MCF 10A (cell line): Measurements from ENCODE around the gene SLPI. TPM values are rescaled to one million over a fixed set of nuclear protein-coding genes. Genes with fewer than 3 reads are reported as not detected.
A peak's percentile ranks its signal among the peaks of the same experiment; 100 is the strongest.

ENCODE experiments used
- BruUV-seq: library from RNA; stranded (reverse); fragments of 400-500 nt; replicated peaks from 2 replicates; lab custom pipeline; 2021; lab: Mats Ljungman, UMichigan
- CTCF ChIA-PET: fragments of 300-600 bp; sonication (Branson Sonifier 250); formaldehyde crosslinking; extraction: SDS; loops from one replicate; lab custom pipeline; 2021; ENCODE audit warnings: antibody characterized with exemption, inconsistent platforms; lab: Yijun Ruan, JAX
- POLR2A ChIA-PET: fragments of 300-600, 350-650 bp; sonication (Branson Sonifier 250); formaldehyde crosslinking; extraction: SDS; loops from one replicate; lab custom pipeline; 2020; ENCODE audit warnings: antibody characterized with exemption, inconsistent platforms; lab: Yijun Ruan, JAX
- DNase-seq: peaks from one replicate; pipeline ENCODE4 v3.0.0-alpha.2; 2018; ENCODE audit not compliant: unreplicated experiment
- H3K27ac Mint-ChIP-seq: one replicate; pipeline ENCODE4 v1.8.0; 2022; ENCODE audit warnings: mild to moderate bottlenecking, low read depth, mixed read lengths; ENCODE audit not compliant: unreplicated experiment
- H3K27me3 Mint-ChIP-seq: one replicate; pipeline ENCODE4 v1.8.0; 2022; ENCODE audit warnings: mixed read lengths; ENCODE audit not compliant: insufficient read depth, unreplicated experiment
- H3K36me3 Mint-ChIP-seq: one replicate; pipeline ENCODE4 v1.8.0; 2022; ENCODE audit warnings: mild to moderate bottlenecking, moderate library complexity, mixed read lengths; ENCODE audit not compliant: insufficient read depth, unreplicated experiment
- H3K4me1 Mint-ChIP-seq: one replicate; pipeline ENCODE4 v1.8.0; 2022; ENCODE audit warnings: mixed read lengths; ENCODE audit not compliant: insufficient read depth, unreplicated experiment
- H3K4me3 Mint-ChIP-seq: one replicate; pipeline ENCODE4 v1.8.0; 2022; ENCODE audit warnings: mild to moderate bottlenecking, moderate library complexity, mixed read lengths; ENCODE audit not compliant: unreplicated experiment
- H3K9me3 Mint-ChIP-seq: one replicate; pipeline ENCODE4 v1.8.0; 2022; ENCODE audit warnings: mixed read lengths; ENCODE audit not compliant: unreplicated experiment
- intact Hi-C: fragments of 100-400 bp; cut with micrococcal nuclease; formaldehyde crosslinking; loops from 2 replicates; pipeline ENCODE4 v1.14.1; 2022
- total RNA-seq: library from RNA; stranded (reverse); gene quantifications from 2 replicates; pipeline ENCODE4 v1.2.3, GENCODE V29; 2022
- TF ChIP-seq, protein P1 (sequence below): fragments of 200-600 bp; IDR thresholded peaks from one replicate; pipeline ENCODE4 v1.8.0; 2022; ENCODE audit warnings: antibody characterized with exemption, mild to moderate bottlenecking; ENCODE audit not compliant: unreplicated experiment

SLPI gene
- total RNA-seq, 1 experiment from 2014 or later, result 273 TPM

- no peak overlapping the region for H3K27ac Mint-ChIP-seq
- TF ChIP-seq, protein P1, sequence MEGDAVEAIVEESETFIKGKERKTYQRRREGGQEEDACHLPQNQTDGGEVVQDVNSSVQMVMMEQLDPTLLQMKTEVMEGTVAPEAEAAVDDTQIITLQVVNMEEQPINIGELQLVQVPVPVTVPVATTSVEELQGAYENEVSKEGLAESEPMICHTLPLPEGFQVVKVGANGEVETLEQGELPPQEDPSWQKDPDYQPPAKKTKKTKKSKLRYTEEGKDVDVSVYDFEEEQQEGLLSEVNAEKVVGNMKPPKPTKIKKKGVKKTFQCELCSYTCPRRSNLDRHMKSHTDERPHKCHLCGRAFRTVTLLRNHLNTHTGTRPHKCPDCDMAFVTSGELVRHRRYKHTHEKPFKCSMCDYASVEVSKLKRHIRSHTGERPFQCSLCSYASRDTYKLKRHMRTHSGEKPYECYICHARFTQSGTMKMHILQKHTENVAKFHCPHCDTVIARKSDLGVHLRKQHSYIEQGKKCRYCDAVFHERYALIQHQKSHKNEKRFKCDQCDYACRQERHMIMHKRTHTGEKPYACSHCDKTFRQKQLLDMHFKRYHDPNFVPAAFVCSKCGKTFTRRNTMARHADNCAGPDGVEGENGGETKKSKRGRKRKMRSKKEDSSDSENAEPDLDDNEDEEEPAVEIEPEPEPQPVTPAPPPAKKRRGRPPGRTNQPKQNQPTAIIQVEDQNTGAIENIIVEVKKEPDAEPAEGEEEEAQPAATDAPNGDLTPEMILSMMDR, result no peak
- ChIA-PET CTCF (interaction anchor here (1.0 to 12.6 kb wide), 3 partner anchors 34 to 162 kb away, joined by 3 to 154 read pairs (median 5); no protein-coding TSS in a partner anchor), POLR2A (interaction anchor here (0.8 to 1.1 kb wide), 4 partner anchors 8 to 129 kb away, joined by 3 to 5 read pairs (median 4); no protein-coding TSS in a partner anchor)
- BruUV-seq, result no TSS peak
- no peaks in the 10 kb centered on the region for H3K9me3 Mint-ChIP-seq
- peaks cover 30% of the 10 kb centered on the region for H3K4me1 Mint-ChIP-seq
- no peak overlapping the region for H3K4me3 Mint-ChIP-seq
- intact Hi-C loops, result no loop called here
- H3K27me3 Mint-ChIP-seq, result no peaks in the 10 kb centered on the region
- DNase-seq, result no peak
- no peaks in the 10 kb centered on the region for H3K36me3 Mint-ChIP-seq
These were observed 3.9 kb upstream of the SLPI start for GRCh38 chr20:45258259-45258658.

GRCh38 chr20:45257711-45258110 is 3.3 kb upstream of the SLPI start:
- peaks cover 35% of the 10 kb centered on the region for H3K4me1 Mint-ChIP-seq
- DNase-seq, result no peak
- CTCF ChIA-PET, result interaction anchor here (0.6 to 12.6 kb wide), 5 partner anchors 13 to 214 kb away, joined by 3 to 154 read pairs (median 6); no protein-coding TSS in a partner anchor
- H3K4me3 Mint-ChIP-seq, result no peak overlapping the region
- intact Hi-C loops, result no loop called here
- TF ChIP-seq, protein P1, result no peak
- H3K36me3 Mint-ChIP-seq, result no peaks in the 10 kb centered on the region
- no peak overlapping the region for H3K27ac Mint-ChIP-seq
- no peaks in the 10 kb centered on the region for H3K27me3 Mint-ChIP-seq
- BruUV-seq, result no TSS peak
- H3K9me3 Mint-ChIP-seq, result no peaks in the 10 kb centered on the region
- POLR2A ChIA-PET, result interaction anchor here (0.9 to 1.3 kb wide), 3 partner anchors 14 to 37 kb away, joined by 3 to 5 read pairs (median 4); no protein-coding TSS in a partner anchor

DNA sequence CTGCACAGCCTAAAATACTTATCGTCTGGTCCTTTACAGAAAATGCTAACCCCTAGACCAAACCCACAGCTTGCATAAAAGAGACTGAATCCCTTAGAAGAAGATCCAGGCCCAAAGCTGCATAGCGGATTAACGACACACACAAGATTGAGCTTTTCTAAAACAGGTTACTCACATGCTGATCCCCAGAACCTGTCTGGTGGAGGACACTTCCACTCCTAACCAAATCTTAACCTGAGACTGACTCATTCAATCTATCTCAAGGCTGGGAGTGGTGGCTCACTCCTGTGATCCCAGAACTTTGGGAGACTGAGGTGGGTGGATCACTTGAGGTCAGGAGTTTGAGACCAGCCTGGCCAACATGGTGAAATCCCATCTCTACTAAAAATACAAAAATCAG is 2.8 kb upstream of the SLPI start:
- Mint-ChIP-seq H3K27me3 (no peaks in the 10 kb centered on the region), H3K36me3 (peaks cover 2% of the 10 kb centered on the region), H3K4me1 (peaks cover 41% of the 10 kb centered on the region), H3K9me3 (no peaks in the 10 kb centered on the region), H3K4me3 (no peak overlapping the region), H3K27ac (no peak overlapping the region)
- TF ChIP-seq, protein P1, result no peak
- intact Hi-C loops, result no loop called here
- no peak for DNase-seq
- ChIA-PET POLR2A (interaction anchor here (0.9 to 1.3 kb wide), 2 partner anchors 15 to 34 kb away, joined by 3 to 4 read pairs; no protein-coding TSS in a partner anchor), CTCF (interaction anchor here (0.6 to 12.6 kb wide), 6 partner anchors 12 to 213 kb away, joined by 3 to 154 read pairs (median 6); no protein-coding TSS in a partner anchor)
- BruUV-seq, result no TSS peak

GRCh38 chr20:45253261-45253660 is 1.1 kb downstream of the SLPI start:
- H3K4me3 Mint-ChIP-seq, result peak overlapping the region; percentile 79
- CTCF ChIA-PET, result interaction anchor here (0.5 to 12.6 kb wide), 12 partner anchors 9 to 740 kb away, joined by 3 to 154 read pairs (median 4); no protein-coding TSS in a partner anchor
- H3K9me3 Mint-ChIP-seq, result peaks cover 7% of the 10 kb centered on the region
- DNase-seq, result peak; percentile 81
- no TSS peak for BruUV-seq
- H3K36me3 Mint-ChIP-seq, result peaks cover 18% of the 10 kb centered on the region
- intact Hi-C loops, result no loop called here
- no peaks in the 10 kb centered on the region for H3K27me3 Mint-ChIP-seq
- TF ChIP-seq, protein P1, result no peak
- peak overlapping the region; percentile 95 for H3K27ac Mint-ChIP-seq
- POLR2A ChIA-PET, result interaction anchor here (0.7 to 3.3 kb wide), 14 partner anchors 10 to 265 kb away, joined by 3 to 23 read pairs (median 6); partner anchors contain the start of genes PI3 and SYS1
- H3K4me1 Mint-ChIP-seq, result peaks cover 68% of the 10 kb centered on the region
